ENCODE data around the gene PIK3AP1.

The PIK3AP1 gene

GRCh38 chr10:96670786-96671185 is 49.5 kb downstream of the PIK3AP1 start:
- no peaks in the 10 kb centered on the region for H3K4me1 ChIP-seq (ENCODE audit: insufficient read depth, poor library complexity, severe bottlenecking)
- TF ChIP-seq, protein P1, sequence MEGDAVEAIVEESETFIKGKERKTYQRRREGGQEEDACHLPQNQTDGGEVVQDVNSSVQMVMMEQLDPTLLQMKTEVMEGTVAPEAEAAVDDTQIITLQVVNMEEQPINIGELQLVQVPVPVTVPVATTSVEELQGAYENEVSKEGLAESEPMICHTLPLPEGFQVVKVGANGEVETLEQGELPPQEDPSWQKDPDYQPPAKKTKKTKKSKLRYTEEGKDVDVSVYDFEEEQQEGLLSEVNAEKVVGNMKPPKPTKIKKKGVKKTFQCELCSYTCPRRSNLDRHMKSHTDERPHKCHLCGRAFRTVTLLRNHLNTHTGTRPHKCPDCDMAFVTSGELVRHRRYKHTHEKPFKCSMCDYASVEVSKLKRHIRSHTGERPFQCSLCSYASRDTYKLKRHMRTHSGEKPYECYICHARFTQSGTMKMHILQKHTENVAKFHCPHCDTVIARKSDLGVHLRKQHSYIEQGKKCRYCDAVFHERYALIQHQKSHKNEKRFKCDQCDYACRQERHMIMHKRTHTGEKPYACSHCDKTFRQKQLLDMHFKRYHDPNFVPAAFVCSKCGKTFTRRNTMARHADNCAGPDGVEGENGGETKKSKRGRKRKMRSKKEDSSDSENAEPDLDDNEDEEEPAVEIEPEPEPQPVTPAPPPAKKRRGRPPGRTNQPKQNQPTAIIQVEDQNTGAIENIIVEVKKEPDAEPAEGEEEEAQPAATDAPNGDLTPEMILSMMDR (IDR thresholded peaks at IDR 0.05; ENCODE audit: poor library complexity, severe bottlenecking), result no peak
- ATAC-seq (ENCODE audit: low read depth) (no peak), DNase-seq (ENCODE audit: low spot score) (no peak)
- H3K4me3 ChIP-seq (ENCODE audit: severe bottlenecking), result no peak overlapping the region
- H3K36me3 ChIP-seq (ENCODE audit: low read depth), result no peaks in the 10 kb centered on the region
- H3K27ac ChIP-seq (ENCODE audit: poor library complexity, severe bottlenecking), result no peak overlapping the region
- no peaks in the 10 kb centered on the region for H3K9me3 ChIP-seq (ENCODE audit: severe bottlenecking)
- H3K27me3 ChIP-seq (ENCODE audit: insufficient read depth, poor library complexity, severe bottlenecking), result no peaks in the 10 kb centered on the region

DNA sequence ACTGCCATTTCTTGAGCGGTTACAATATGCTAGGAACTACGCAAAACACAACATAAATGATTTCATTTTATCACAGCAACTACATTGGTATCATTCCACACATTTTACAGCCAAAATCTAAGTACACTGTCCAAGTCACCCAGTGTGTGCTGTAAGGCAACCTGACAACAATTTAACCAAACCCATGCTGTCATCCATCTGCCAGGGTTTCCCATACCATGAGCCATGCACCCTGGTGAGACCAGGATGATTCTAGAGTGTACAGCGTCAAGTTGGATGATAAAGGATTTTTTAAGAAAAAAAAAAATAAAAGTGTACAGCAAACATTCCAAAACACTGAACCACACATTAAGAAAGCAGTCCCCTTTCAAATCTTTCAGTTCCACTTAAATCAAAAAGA is 52.9 kb downstream of the PIK3AP1 start:
- no peaks in the 10 kb centered on the region for H3K27me3 ChIP-seq (ENCODE audit: insufficient read depth, poor library complexity, severe bottlenecking)
- no peak overlapping the region for H3K27ac ChIP-seq (ENCODE audit: poor library complexity, severe bottlenecking)
- H3K36me3 ChIP-seq (ENCODE audit: low read depth), result no peaks in the 10 kb centered on the region
- H3K4me1 ChIP-seq (ENCODE audit: insufficient read depth, poor library complexity, severe bottlenecking), result no peaks in the 10 kb centered on the region
- no peak for DNase-seq (ENCODE audit: low spot score)
- H3K9me3 ChIP-seq (ENCODE audit: severe bottlenecking), result no peaks in the 10 kb centered on the region
- TF ChIP-seq, protein P1 (IDR thresholded peaks at IDR 0.05; ENCODE audit: poor library complexity, severe bottlenecking), result no peak
- H3K4me3 ChIP-seq (ENCODE audit: severe bottlenecking), result no peak overlapping the region
- no peak for ATAC-seq (ENCODE audit: low read depth)

GRCh38 chr10:96666741-96667140 is 53.6 kb downstream of the PIK3AP1 start:
- Histone ChIP-seq H3K27me3 (ENCODE audit: insufficient read depth, poor library complexity, severe bottlenecking) (no peaks in the 10 kb centered on the region), H3K9me3 (ENCODE audit: severe bottlenecking) (no peaks in the 10 kb centered on the region), H3K27ac (ENCODE audit: poor library complexity, severe bottlenecking) (no peak overlapping the region), H3K4me1 (ENCODE audit: insufficient read depth, poor library complexity, severe bottlenecking) (no peaks in the 10 kb centered on the region), H3K4me3 (ENCODE audit: severe bottlenecking) (no peak overlapping the region), H3K36me3 (ENCODE audit: low read depth) (no peaks in the 10 kb centered on the region)
- ATAC-seq (ENCODE audit: low read depth) (no peak), DNase-seq (ENCODE audit: low spot score) (no peak)
- TF ChIP-seq, protein P1 (IDR thresholded peaks at IDR 0.05; ENCODE audit: poor library complexity, severe bottlenecking), result no peak

DNA sequence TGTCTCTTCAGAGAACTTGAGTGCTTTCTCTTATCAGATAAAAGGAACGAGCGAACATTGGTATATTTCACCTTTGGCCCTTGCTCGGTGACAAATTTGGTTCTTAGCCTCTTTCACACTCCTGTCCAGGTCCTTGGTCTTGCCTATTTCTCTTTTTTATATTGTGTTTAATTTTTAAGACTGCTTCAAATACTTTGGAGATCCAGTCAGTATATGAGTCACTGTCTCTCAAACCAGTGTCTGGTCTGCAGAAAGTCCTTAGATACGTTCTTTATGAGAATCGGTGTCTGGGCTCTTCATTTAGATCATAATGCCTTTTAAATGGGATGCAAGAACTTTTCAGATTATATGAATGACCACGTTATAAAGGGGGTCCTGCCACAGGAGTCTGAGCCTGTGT is 55.0 kb downstream of the PIK3AP1 start:
- DNase-seq (ENCODE audit: low spot score) (no peak), ATAC-seq (ENCODE audit: low read depth) (no peak)
- H3K4me3 ChIP-seq (ENCODE audit: severe bottlenecking), result no peak overlapping the region
- H3K27ac ChIP-seq (ENCODE audit: poor library complexity, severe bottlenecking), result no peak overlapping the region
- H3K27me3 ChIP-seq (ENCODE audit: insufficient read depth, poor library complexity, severe bottlenecking), result no peaks in the 10 kb centered on the region
- TF ChIP-seq, protein P1 (IDR thresholded peaks at IDR 0.05; ENCODE audit: poor library complexity, severe bottlenecking), result no peak
- H3K36me3 ChIP-seq (ENCODE audit: low read depth), result no peaks in the 10 kb centered on the region
- H3K9me3 ChIP-seq (ENCODE audit: severe bottlenecking), result no peaks in the 10 kb centered on the region
- H3K4me1 ChIP-seq (ENCODE audit: insufficient read depth, poor library complexity, severe bottlenecking), result no peaks in the 10 kb centered on the region

DNA sequence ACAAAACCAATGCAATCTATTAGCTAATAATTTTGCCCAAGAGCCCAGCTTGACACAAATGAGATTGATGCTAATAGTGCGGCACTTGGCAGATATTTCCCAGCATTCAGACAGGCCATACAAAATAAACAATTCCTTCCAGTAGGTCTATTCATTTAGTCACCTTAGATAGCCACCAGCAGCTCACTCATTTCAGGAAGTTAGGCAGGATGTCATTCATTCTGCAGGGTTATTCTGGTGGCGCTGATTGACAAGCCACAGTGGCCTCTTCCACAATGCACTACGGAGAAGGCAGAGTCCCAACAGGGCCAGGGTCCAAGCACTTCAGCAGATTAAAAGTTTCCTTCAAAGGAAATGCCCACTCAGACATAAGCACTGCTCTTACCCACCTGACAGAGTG is 55.8 kb downstream of the PIK3AP1 start:
- DNase-seq (ENCODE audit: low spot score) (no peak), ATAC-seq (ENCODE audit: low read depth) (no peak)
- no peaks in the 10 kb centered on the region for H3K27me3 ChIP-seq (ENCODE audit: insufficient read depth, poor library complexity, severe bottlenecking)
- H3K4me3 ChIP-seq (ENCODE audit: severe bottlenecking), result no peak overlapping the region
- no peaks in the 10 kb centered on the region for H3K9me3 ChIP-seq (ENCODE audit: severe bottlenecking)
- TF ChIP-seq, protein P1 (IDR thresholded peaks at IDR 0.05; ENCODE audit: poor library complexity, severe bottlenecking), result no peak
- H3K27ac ChIP-seq (ENCODE audit: poor library complexity, severe bottlenecking), result no peak overlapping the region
- no peaks in the 10 kb centered on the region for H3K36me3 ChIP-seq (ENCODE audit: low read depth)
- H3K4me1 ChIP-seq (ENCODE audit: insufficient read depth, poor library complexity, severe bottlenecking), result no peaks in the 10 kb centered on the region
